Measurements from ENCODE around the gene PTPRN2. TPM values are rescaled to one million over a fixed set of nuclear protein-coding genes. Genes with fewer than 3 reads are reported as not detected.
"Not testable (repeated sequence)": the region's sequence is repeated elsewhere in the genome, so short reads cannot be mapped to it uniquely, and the experiment has no call there.

Gene PTPRN2
- polyA plus RNA-seq, 1 donor = 1.7 TPM

GRCh38 chr7:157853789-157854065 lies 733.9 kb downstream of the PTPRN2 start:
- DNase-seq (ENCODE audit: low read depth) = no peak

- DNase-seq (ENCODE audit: low read depth) = no peak
Observed at GRCh38 chr7:157853076-157853788, 734.4 kb downstream of the PTPRN2 start.

GRCh38 chr7:157851501-157852067 lies 736.0 kb downstream of the PTPRN2 start:
- no peak for DNase-seq (ENCODE audit: low read depth)

- DNase-seq (ENCODE audit: low read depth) = no peak
Observed at GRCh38 chr7:157850481-157851444, 736.9 kb downstream of the PTPRN2 start.

- DNase-seq (ENCODE audit: low read depth) = no peak
Observed at GRCh38 chr7:157849726-157850125, 737.9 kb downstream of the PTPRN2 start.

- DNase-seq (ENCODE audit: low read depth) = no peak
Observed at GRCh38 chr7:157849341-157849596, 738.4 kb downstream of the PTPRN2 start.

- no peak for DNase-seq (ENCODE audit: low read depth)
Observed at GRCh38 chr7:157848508-157849340, 738.9 kb downstream of the PTPRN2 start.

- not testable (repeated sequence) for DNase-seq (ENCODE audit: low read depth)
Observed at GRCh38 chr7:157847756-157848487, 739.7 kb downstream of the PTPRN2 start.

GRCh38 chr7:157846746-157847145 lies 740.9 kb downstream of the PTPRN2 start:
- not testable (repeated sequence) for DNase-seq (ENCODE audit: low read depth)

- DNase-seq (ENCODE audit: low read depth) = no peak
Observed at GRCh38 chr7:157846271-157846670, 741.4 kb downstream of the PTPRN2 start.

- DNase-seq (ENCODE audit: low read depth) = no peak
Observed at GRCh38 chr7:157845203-157845835, 742.3 kb downstream of the PTPRN2 start.

- DNase-seq (ENCODE audit: low read depth) = no peak
Observed at GRCh38 chr7:157844611-157845010, 743.0 kb downstream of the PTPRN2 start.

GRCh38 chr7:157844141-157844540 lies 743.5 kb downstream of the PTPRN2 start:
- no peak for DNase-seq (ENCODE audit: low read depth)

GRCh38 chr7:157843336-157844140 lies 744.1 kb downstream of the PTPRN2 start:
- DNase-seq (ENCODE audit: low read depth) = no peak

- DNase-seq (ENCODE audit: low read depth) = no peak
Observed at GRCh38 chr7:157841773-157842370, 745.8 kb downstream of the PTPRN2 start.

- no peak for DNase-seq (ENCODE audit: low read depth)
Observed at GRCh38 chr7:157840914-157841772, 746.5 kb downstream of the PTPRN2 start.

GRCh38 chr7:157840174-157840913 lies 747.3 kb downstream of the PTPRN2 start:
- no peak for DNase-seq (ENCODE audit: low read depth)

- no peak for DNase-seq (ENCODE audit: low read depth)
Observed at GRCh38 chr7:157839672-157840167, 747.9 kb downstream of the PTPRN2 start.
